GM18517 (cell line): ENCODE measurements around the gene EPHB1.
"Not testable (repeated sequence)": the region's sequence is repeated elsewhere in the genome, so short reads cannot be mapped to it uniquely, and the experiment has no call there.

ENCODE experiments used
- ATAC-seq: cut with Tn5 transposase; IDR thresholded peaks from one replicate; pipeline ENCODE4 v1.9.1; 2021; ENCODE audit warnings: mild to moderate bottlenecking, moderate library complexity; ENCODE audit not compliant: unreplicated experiment

The EPHB1 gene

GRCh38 chr3:135233476-135233875 lies 438.4 kb downstream of the EPHB1 start:
- not testable (repeated sequence) for ATAC-seq

GRCh38 chr3:135235541-135235940 lies 440.5 kb downstream of the EPHB1 start:
- ATAC-seq: no peak

- ATAC-seq: no peak
These were observed 442.5 kb downstream of the EPHB1 start for GRCh38 chr3:135237371-135238143.

GRCh38 chr3:135238236-135238830 lies 443.3 kb downstream of the EPHB1 start:
- ATAC-seq: no peak

- ATAC-seq: no peak
These were observed 444.0 kb downstream of the EPHB1 start for GRCh38 chr3:135238871-135239614.

- ATAC-seq: no peak
These were observed 444.5 kb downstream of the EPHB1 start for GRCh38 chr3:135239615-135239884.

- no peak for ATAC-seq
These were observed 445.4 kb downstream of the EPHB1 start for GRCh38 chr3:135240426-135240825.

GRCh38 chr3:135242285-135242684 lies 447.2 kb downstream of the EPHB1 start:
- ATAC-seq: no peak

- ATAC-seq: no peak
These were observed 448.6 kb downstream of the EPHB1 start for GRCh38 chr3:135243616-135244015.

GRCh38 chr3:135246027-135246426 lies 451.0 kb downstream of the EPHB1 start:
- no peak for ATAC-seq

- no peak for ATAC-seq
These were observed 453.2 kb downstream of the EPHB1 start for GRCh38 chr3:135248213-135248612.

- no peak for ATAC-seq
These were observed 454.1 kb downstream of the EPHB1 start for GRCh38 chr3:135249186-135249585.

- ATAC-seq: no peak
These were observed 463.9 kb downstream of the EPHB1 start for GRCh38 chr3:135258916-135259315.

- ATAC-seq: no peak
These were observed 465.0 kb downstream of the EPHB1 start for GRCh38 chr3:135260025-135260424.

GRCh38 chr3:135261214-135261775 lies 466.2 kb downstream of the EPHB1 start:
- no peak for ATAC-seq

GRCh38 chr3:135261916-135262315 lies 466.9 kb downstream of the EPHB1 start:
- ATAC-seq: no peak

- ATAC-seq: no peak
These were observed 467.4 kb downstream of the EPHB1 start for GRCh38 chr3:135262441-135262840.

GRCh38 chr3:135263331-135263730 lies 468.3 kb downstream of the EPHB1 start:
- no peak for ATAC-seq

- ATAC-seq: no peak
These were observed 472.4 kb downstream of the EPHB1 start for GRCh38 chr3:135267487-135267886.

GRCh38 chr3:135268941-135269532 lies 474.0 kb downstream of the EPHB1 start:
- no peak for ATAC-seq
